Measurements from ENCODE around the gene ZNF354B. TPM values are rescaled to one million over a fixed set of nuclear protein-coding genes. Genes with fewer than 3 reads are reported as not detected.
A peak's percentile ranks its signal among the peaks of the same experiment; 100 is the strongest.

The ZNF354B gene
- total and polyA plus RNA-seq, 2 of the 13 experiments (the other 11 are each of a cell fraction or from before 2014, with no cell fraction given): 7.8 to 10.3 TPM

DNA sequence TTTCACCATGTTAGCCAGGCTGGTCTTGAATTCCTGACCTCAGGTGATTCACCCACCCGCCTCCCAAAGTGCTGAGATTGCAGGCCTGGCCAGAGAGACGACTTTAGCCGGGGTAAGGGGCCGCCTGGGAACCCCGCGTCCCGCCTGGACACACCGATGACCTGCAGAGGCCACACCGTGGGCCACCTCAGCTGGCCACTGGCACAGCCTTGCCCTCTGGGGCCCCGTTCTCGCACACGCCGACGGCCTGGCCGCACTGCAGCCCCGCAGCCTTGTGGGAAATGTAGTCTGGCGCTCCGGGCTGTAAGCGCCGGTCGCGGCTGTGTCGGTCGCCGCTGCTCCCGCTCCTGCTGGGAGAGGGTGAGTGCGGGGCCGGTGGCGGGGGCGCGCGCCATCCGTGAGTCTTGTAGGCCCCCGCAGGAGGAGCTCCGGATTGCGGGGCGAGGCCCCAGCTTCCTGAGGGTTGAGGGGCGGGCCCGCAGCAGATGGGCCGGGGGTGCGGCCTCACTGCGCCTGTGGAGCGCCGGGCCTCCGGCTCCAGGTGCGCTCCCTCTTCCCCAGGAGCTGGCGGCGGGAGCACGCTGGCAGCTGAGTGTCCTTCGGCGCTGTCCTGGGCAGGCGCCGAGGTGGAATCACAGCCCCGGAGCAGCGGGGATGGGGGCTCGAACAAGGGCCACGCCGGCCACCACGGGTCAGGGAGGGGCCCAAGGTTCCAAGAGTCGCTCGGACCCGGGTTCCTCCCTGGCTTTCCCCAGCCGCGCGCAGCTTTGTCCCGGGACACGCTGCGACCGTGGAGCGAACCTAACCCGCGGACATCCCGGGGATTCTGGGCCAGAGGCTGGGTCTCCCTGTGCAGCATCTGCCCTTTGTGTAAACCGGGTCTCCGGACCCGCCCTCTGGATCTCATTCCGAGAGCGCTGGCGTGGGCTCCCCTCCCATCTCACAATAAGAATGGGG lies 36.1 kb downstream of the ZNF354B start, which contains the start of gene ZFP2 (continued):
- TF ChIP-seq ZNF275 (CRISPR knock-in tag; IDR thresholded peaks at IDR 0.05; ENCODE audit: borderline replicate concordance) (no peak), ZNF776 (CRISPR knock-in tag; IDR thresholded peaks at IDR 0.05) (no peak), ZNF446 (CRISPR knock-in tag; IDR thresholded peaks at IDR 0.05) (no peak), ZBTB38 (CRISPR knock-in tag; IDR thresholded peaks at IDR 0.05) (no peak), NFIB (CRISPR knock-in tag; IDR thresholded peaks at IDR 0.05; ENCODE audit: borderline replicate concordance) (no peak), ZNF276 (CRISPR knock-in tag; IDR thresholded peaks at IDR 0.05; ENCODE audit: low read depth) (no peak), ZNF589 (CRISPR knock-in tag; conservative IDR thresholded peaks at IDR 0.05) (no peak), MED13 (CRISPR knock-in tag; IDR thresholded peaks at IDR 0.05) (0 out of 2 replicates have a peak, but pooled peaks have one; percentile 23), AGO2 (optimal IDR thresholded peaks at IDR 0.05; ENCODE audit: low read depth, low read length) (no peak), GMEB1 (CRISPR knock-in tag; IDR thresholded peaks at IDR 0.05; ENCODE audit: borderline replicate concordance) (peak; percentile 88), PITX1 (CRISPR knock-in tag; IDR thresholded peaks at IDR 0.05) (no peak), SSRP1 (CRISPR knock-in tag; IDR thresholded peaks at IDR 0.05) (no peak), POLR2G (IDR thresholded peaks at IDR 0.05; ENCODE audit: low read depth, low read length) (peak; percentile 67), NFKB2 (CRISPR knock-in tag; IDR thresholded peaks at IDR 0.05; ENCODE audit: borderline replicate concordance) (peak; percentile 47; the same call in 1 of the 2 replicates), DDIT3 (CRISPR knock-in tag; IDR thresholded peaks at IDR 0.05) (no peak), ZNF468 (CRISPR knock-in tag; IDR thresholded peaks at IDR 0.05) (no peak), NONO (IDR thresholded peaks at IDR 0.05) (no peak), NONO (CRISPR knock-in tag; conservative IDR thresholded peaks at IDR 0.05) (peak; percentile 62; the same call in 1 of the 2 replicates), RELA (CRISPR knock-in tag; IDR thresholded peaks at IDR 0.05) (no peak)
- TF ChIP-seq, protein P1, sequence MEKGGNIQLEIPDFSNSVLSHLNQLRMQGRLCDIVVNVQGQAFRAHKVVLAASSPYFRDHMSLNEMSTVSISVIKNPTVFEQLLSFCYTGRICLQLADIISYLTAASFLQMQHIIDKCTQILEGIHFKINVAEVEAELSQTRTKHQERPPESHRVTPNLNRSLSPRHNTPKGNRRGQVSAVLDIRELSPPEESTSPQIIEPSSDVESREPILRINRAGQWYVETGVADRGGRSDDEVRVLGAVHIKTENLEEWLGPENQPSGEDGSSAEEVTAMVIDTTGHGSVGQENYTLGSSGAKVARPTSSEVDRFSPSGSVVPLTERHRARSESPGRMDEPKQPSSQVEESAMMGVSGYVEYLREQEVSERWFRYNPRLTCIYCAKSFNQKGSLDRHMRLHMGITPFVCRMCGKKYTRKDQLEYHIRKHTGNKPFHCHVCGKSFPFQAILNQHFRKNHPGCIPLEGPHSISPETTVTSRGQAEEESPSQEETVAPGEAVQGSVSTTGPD (CRISPR knock-in tag; IDR thresholded peaks at IDR 0.05): no peak

Data from HepG2 (cell line).